ENCODE measurements around the gene CCDC91.

DNA sequence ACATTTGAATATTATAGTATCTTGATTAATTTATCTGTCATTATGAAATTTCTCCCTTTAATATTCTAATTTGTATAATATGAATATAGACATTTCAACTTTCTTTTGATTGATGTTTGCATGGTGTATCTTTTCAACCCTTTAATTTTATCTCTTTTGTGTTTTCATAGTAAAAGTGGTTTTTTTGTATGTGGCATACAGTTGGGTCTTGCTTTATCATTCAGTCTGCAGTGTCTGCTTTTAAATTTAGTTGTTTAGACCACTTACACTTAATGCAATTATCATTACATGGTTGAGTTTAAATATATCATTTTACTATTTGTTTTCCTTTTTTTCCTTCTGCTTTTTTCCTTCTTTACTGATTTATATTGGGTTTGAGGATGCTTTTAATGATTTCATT, 29.6 kb downstream of the CCDC91 start:
- TF ChIP-seq CSRNP3 (CRISPR knock-in tag; IDR thresholded peaks at IDR 0.05) (no peak), TCF4 (CRISPR knock-in tag; IDR thresholded peaks at IDR 0.05; ENCODE audit: borderline replicate concordance) (no peak), ISL1 (CRISPR knock-in tag; IDR thresholded peaks at IDR 0.05) (no peak), ZC3H10 (CRISPR knock-in tag; IDR thresholded peaks at IDR 0.05) (no peak), ARNTL (CRISPR knock-in tag; IDR thresholded peaks at IDR 0.05; ENCODE audit: borderline replicate concordance, low read depth) (no peak), ZFP30 (CRISPR knock-in tag; IDR thresholded peaks at IDR 0.05) (no peak)

All from SK-N-SH treated with all-trans-retinoic acid at 6 μM for 48 hours (cell line).